ENCODE data around the gene TOB2. TPM values are rescaled to one million over a fixed set of nuclear protein-coding genes. Genes with fewer than 3 reads are reported as not detected.
"Not testable (repeated sequence)": the region's sequence is repeated elsewhere in the genome, so short reads cannot be mapped to it uniquely, and the experiment has no call there.

The TOB2 gene
- total RNA-seq, 2 experiments from 2014 or later, result 26.5 to 32.3 TPM

DNA sequence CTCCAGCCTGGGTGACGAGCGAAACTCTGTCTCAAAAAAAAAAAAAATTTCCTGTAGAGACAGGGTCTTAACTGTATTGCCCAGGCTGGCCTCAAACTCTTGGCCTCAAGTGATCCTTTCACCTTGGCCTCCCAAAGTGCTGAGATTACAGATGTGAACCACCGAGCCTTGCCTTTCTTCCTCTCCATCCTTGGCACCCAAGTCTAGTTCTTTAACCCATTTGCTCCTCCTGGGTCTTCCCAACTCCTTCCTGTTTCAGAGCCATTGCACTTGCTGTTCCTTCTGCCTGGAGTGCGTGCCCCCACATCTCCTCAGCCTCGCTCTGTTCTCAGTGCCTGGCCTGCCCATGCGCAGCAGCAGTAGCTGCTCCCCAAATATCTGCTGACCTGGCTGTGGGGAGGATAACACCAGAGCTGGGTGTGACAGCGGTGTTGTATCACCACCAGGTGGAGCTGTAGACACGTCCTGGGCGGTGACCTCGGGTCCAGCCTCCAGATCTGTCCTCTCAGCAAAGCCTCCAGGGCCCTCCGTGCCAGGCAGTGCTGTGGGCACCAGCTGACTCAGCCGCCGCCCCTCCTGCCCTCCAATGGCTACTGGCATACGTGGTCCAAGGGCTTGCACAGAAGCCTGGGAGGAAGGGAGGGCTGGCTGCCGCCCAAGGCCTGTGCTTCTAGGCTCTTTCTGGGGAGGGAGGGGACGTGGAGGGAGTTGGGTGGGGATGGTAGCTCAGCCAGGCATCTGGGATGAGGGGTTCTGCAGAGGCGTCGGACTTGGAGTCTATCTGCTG is 42.9 kb downstream of the TOB2 start:
- Mint-ChIP-seq H3K27me3 (no peaks in the 10 kb centered on the region), H3K36me3 (ENCODE audit: low read depth) (no peaks in the 10 kb centered on the region), H3K4me3 (no peak overlapping the region), H3K4me1 (peaks cover 17% of the 10 kb centered on the region), H3K27ac (no peak overlapping the region), H3K9me3 (ENCODE audit: low read depth) (no peaks in the 10 kb centered on the region)
- CTCF ChIA-PET, result interaction anchor here (0.6 to 4.5 kb wide), 34 partner anchors 11 to 263 kb away, joined by 3 to 57 read pairs (median 4); partner anchors contain the start of genes ACO2, PHF5A, PMM1 and TEF
- DNase-seq (peak; percentile 93), ATAC-seq (peak; percentile 99)
- POLR2A ChIA-PET, result interaction anchor here (0.6 to 1.3 kb wide), 4 partner anchors 22 to 114 kb away, joined by 3 to 5 read pairs (median 4); partner anchors contain the start of genes TEF and TOB2
- intact Hi-C loops (cut with DNase I, micrococcal nuclease), result loop anchor here (1.0 to 5.0 kb wide), 10 partner anchors 41 to 194 kb away; partner anchors contain the start of genes ACO2 (in 1 of the 2), PHF5A (in 1 of the 2) and TOB2 (in 1 of the 2)

DNA sequence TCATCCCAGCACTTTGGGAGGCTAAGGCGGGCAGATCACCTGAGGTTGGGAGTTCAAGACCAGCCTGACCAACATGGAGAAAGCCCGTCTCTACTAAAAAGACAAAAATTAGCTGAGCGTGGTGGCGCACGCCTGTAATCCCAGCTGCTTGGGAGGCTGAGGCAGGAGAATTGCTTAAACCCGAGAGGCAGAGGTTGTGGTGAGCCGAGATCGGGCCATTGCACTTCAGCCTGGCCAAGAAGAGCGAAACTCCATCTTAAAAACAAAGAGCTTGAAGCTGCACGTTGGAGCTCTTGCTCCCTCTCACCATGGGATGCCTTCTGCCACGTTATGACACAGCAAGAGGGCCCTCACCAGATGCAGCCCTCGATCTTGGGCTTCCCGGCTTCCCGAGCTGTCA is 43.8 kb downstream of the TOB2 start:
- POLR2A ChIA-PET, result interaction anchor here (0.6 to 1.9 kb wide), 5 partner anchors 9 to 135 kb away, joined by 3 to 4 read pairs (median 3); partner anchors contain the start of gene TOB2
- not testable (repeated sequence) for DNase-seq; ATAC-seq; H3K4me3 Mint-ChIP-seq; H3K36me3 Mint-ChIP-seq (ENCODE audit: low read depth); H3K9me3 Mint-ChIP-seq (ENCODE audit: low read depth); H3K27me3 Mint-ChIP-seq; H3K27ac Mint-ChIP-seq
- CTCF ChIA-PET, result interaction anchor here (0.5 to 4.5 kb wide), 21 partner anchors 10 to 248 kb away, joined by 3 to 57 read pairs (median 6); partner anchors contain the start of genes ACO2, PHF5A, TEF and TOB2
- intact Hi-C loops (cut with DNase I, micrococcal nuclease), result loop anchor here (1.0 to 5.0 kb wide), 7 partner anchors 43 to 194 kb away; partner anchors contain the start of genes ACO2 (in 1 of the 2), PHF5A (in 1 of the 2) and TOB2 (in 1 of the 2)
- H3K4me1 Mint-ChIP-seq, result peaks cover 17% of the 10 kb centered on the region

- H3K27me3 Mint-ChIP-seq, result no peaks in the 10 kb centered on the region
- no peak overlapping the region for H3K27ac Mint-ChIP-seq
- H3K4me1 Mint-ChIP-seq, result peaks cover 17% of the 10 kb centered on the region
- intact Hi-C loops (cut with DNase I, micrococcal nuclease), result loop anchor here (2.0 to 5.0 kb wide), 3 partner anchors 67 to 195 kb away; partner anchors contain the start of genes ACO2 (in 1 of the 2) and PHF5A (in 1 of the 2)
- CTCF ChIA-PET, result interaction anchor here (0.5 to 4.5 kb wide), 17 partner anchors 10 to 262 kb away, joined by 3 to 57 read pairs (median 4); partner anchors contain the start of genes TEF and TOB2
- POLR2A ChIA-PET, result interaction anchor here (0.6 to 1.9 kb wide), 5 partner anchors 10 to 203 kb away, joined by 3 to 4 read pairs (median 3); partner anchors contain the start of gene TOB2
- ATAC-seq (no peak), DNase-seq (no peak)
- no peaks in the 10 kb centered on the region for H3K36me3 Mint-ChIP-seq (ENCODE audit: low read depth)
- H3K9me3 Mint-ChIP-seq (ENCODE audit: low read depth), result no peaks in the 10 kb centered on the region
- H3K4me3 Mint-ChIP-seq, result no peak overlapping the region
Measured at GRCh38 chr22:41401781-41402648, 44.6 kb downstream of the TOB2 start.

GRCh38 chr22:41398921-41399320 is 47.7 kb downstream of the TOB2 start:
- CTCF ChIA-PET, result interaction anchor here (0.6 to 0.7 kb wide), 2 partner anchors 17 to 652 kb away, joined by 3 read pairs; no protein-coding TSS in a partner anchor

DNA sequence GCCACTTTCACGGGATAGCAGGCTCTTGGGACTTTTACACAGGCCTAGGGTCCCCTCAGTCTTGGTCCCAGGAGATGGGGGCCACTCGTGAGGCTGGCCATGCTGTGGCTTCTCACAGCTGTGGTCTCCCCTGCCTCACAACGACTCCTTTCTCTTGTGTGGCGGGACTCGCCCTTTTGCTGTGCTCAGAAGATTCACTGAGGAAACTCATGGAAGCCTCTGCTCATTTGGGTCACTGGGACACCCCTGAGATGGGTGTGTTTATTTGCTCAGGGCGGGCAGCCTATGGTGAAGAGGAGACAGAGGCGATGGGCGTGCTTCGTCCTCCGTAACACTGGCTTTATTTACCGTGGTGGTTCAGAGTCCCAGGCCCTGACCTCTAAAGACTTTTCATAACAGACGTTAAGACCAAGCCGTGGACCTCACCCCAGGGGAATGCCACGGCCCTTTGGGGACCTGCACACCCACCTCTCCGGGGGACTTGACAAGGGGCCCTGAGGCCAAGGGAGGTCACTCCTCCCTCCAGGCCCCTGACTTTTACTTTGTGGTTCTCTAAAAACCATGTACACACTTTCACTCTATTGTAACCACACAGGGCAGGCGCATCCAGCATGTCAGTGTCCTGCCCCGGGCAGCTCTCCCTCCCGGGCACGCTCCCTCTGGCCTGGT is 49.3 kb downstream of the TOB2 start:
- intact Hi-C loops (cut with DNase I, micrococcal nuclease), result no loop called here
- no peaks in the 10 kb centered on the region for H3K9me3 Mint-ChIP-seq (ENCODE audit: low read depth)
- DNase-seq (no peak), ATAC-seq (no peak)
- no peaks in the 10 kb centered on the region for H3K36me3 Mint-ChIP-seq (ENCODE audit: low read depth)
- no peak overlapping the region for H3K4me3 Mint-ChIP-seq
- H3K27ac Mint-ChIP-seq, result no peak overlapping the region
- no peaks in the 10 kb centered on the region for H3K4me1 Mint-ChIP-seq
- POLR2A ChIA-PET, result interaction anchor here (0.6 kb wide), 1 partner anchor 314 kb away, joined by 6 read pairs; no protein-coding TSS in a partner anchor
- H3K27me3 Mint-ChIP-seq, result no peaks in the 10 kb centered on the region
- CTCF ChIA-PET, result interaction anchor here (0.9 to 1.1 kb wide), 3 partner anchors 79 to 135 kb away, joined by 3 to 4 read pairs (median 3); no protein-coding TSS in a partner anchor

More at GRCh38 chr22:41398921-41399320, 47.7 kb downstream of the TOB2 start:
- H3K9me3 Mint-ChIP-seq (ENCODE audit: low read depth), result no peaks in the 10 kb centered on the region
- H3K4me1 Mint-ChIP-seq, result peaks cover 4% of the 10 kb centered on the region
- H3K4me3 Mint-ChIP-seq, result no peak overlapping the region
- H3K27me3 Mint-ChIP-seq, result no peaks in the 10 kb centered on the region
- no peak overlapping the region for H3K27ac Mint-ChIP-seq
- ATAC-seq (no peak), DNase-seq (no peak)
- POLR2A ChIA-PET, result no interaction called here
- no peaks in the 10 kb centered on the region for H3K36me3 Mint-ChIP-seq (ENCODE audit: low read depth)
- intact Hi-C loops (cut with DNase I, micrococcal nuclease), result no loop called here

GRCh38 chr22:41395531-41396240 is 50.9 kb downstream of the TOB2 start:
- Mint-ChIP-seq H3K9me3 (ENCODE audit: low read depth) (no peaks in the 10 kb centered on the region), H3K27me3 (no peaks in the 10 kb centered on the region), H3K36me3 (ENCODE audit: low read depth) (peaks cover 4% of the 10 kb centered on the region), H3K4me3 (no peak overlapping the region), H3K4me1 (no peaks in the 10 kb centered on the region), H3K27ac (no peak overlapping the region)
- intact Hi-C loops (cut with DNase I, micrococcal nuclease), result no loop called here
- ChIA-PET POLR2A (no interaction called here), CTCF (interaction anchor here (0.9 to 1.1 kb wide), 2 partner anchors 122 to 147 kb away, joined by 3 read pairs; no protein-coding TSS in a partner anchor)
- DNase-seq, result no peak
- ATAC-seq, result no peak

GRCh38 chr22:41394012-41394356 is 52.6 kb downstream of the TOB2 start:
- intact Hi-C loops (cut with DNase I, micrococcal nuclease), result no loop called here
- Mint-ChIP-seq H3K4me3 (no peak overlapping the region), H3K4me1 (no peaks in the 10 kb centered on the region), H3K27ac (no peak overlapping the region), H3K27me3 (no peaks in the 10 kb centered on the region), H3K9me3 (ENCODE audit: low read depth) (no peaks in the 10 kb centered on the region), H3K36me3 (ENCODE audit: low read depth) (peaks cover 7% of the 10 kb centered on the region)
- DNase-seq (no peak), ATAC-seq (no peak)
- ChIA-PET POLR2A (no interaction called here), CTCF (interaction anchor here (0.7 kb wide), 1 partner anchor 903 kb away, joined by 3 read pairs; no protein-coding TSS in a partner anchor)

DNA sequence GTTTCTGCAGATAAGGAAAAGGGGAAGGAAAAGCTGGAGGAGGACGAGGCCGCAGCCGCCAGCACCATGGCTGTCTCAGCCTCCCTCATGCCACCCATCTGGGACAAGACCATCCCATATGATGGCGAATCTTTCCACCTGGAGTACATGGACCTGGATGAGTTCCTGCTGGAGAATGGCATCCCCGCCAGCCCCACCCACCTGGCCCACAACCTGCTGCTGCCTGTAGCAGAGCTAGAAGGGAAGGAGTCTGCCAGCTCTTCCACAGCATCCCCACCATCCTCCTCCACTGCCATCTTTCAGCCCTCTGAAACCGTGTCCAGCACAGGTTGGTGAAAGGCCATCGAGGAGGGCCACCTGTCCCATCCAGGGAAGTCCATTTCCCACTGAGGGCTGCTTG is 59.3 kb downstream of the TOB2 start:
- H3K36me3 Mint-ChIP-seq (ENCODE audit: low read depth), result peaks cover 7% of the 10 kb centered on the region
- no peak overlapping the region for H3K4me3 Mint-ChIP-seq
- CTCF ChIA-PET, result interaction anchor here (1.0 kb wide), 1 partner anchor 156 kb away, joined by 4 read pairs; no protein-coding TSS in a partner anchor
- H3K27ac Mint-ChIP-seq, result no peak overlapping the region
- DNase-seq (no peak), ATAC-seq (no peak)
- H3K4me1 Mint-ChIP-seq, result peaks cover under 1% of the 10 kb centered on the region
- H3K27me3 Mint-ChIP-seq, result no peaks in the 10 kb centered on the region
- H3K9me3 Mint-ChIP-seq (ENCODE audit: low read depth), result no peaks in the 10 kb centered on the region
- intact Hi-C loops (cut with DNase I, micrococcal nuclease), result no loop called here
- POLR2A ChIA-PET, result no interaction called here

DNA sequence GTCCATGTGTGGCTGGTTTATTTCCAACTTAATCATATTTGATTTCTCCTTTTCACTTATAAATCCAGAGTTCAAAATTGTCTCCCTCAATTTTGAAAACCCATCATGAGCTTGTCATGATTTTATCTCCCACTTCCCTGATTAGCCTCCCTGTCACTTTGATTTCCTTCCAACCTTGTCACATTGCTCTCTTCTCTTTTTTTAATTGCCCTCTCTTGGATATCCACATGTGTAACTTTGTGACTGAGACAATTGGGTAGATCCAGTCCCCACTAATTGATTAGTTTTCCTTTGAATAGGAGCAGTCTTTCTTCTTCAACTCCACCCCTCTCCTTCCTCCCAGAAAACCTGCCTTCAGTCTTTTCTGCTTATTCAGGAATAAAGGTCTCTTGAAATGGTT is 62.5 kb downstream of the TOB2 start:
- Mint-ChIP-seq H3K27me3 (no peaks in the 10 kb centered on the region), H3K4me3 (no peak overlapping the region), H3K9me3 (ENCODE audit: low read depth) (no peaks in the 10 kb centered on the region), H3K36me3 (ENCODE audit: low read depth) (no peaks in the 10 kb centered on the region), H3K4me1 (peaks cover 10% of the 10 kb centered on the region), H3K27ac (no peak overlapping the region)
- ChIA-PET POLR2A (no interaction called here), CTCF (interaction anchor here (0.7 to 1.6 kb wide), 3 partner anchors 18 to 149 kb away, joined by 3 to 6 read pairs (median 3); no protein-coding TSS in a partner anchor)
- DNase-seq (no peak), ATAC-seq (no peak)
- intact Hi-C loops (cut with DNase I, micrococcal nuclease), result loop anchor here (5.0 kb wide), 2 partner anchors 238 to 1118 kb away; partner anchors contain the start of genes DESI1 (in 1 of the 2) and XRCC6 (in 1 of the 2)
